NCI-H2081 treated with DMSO at 0.1 percent for 48 hours (cell line): Measurements from ENCODE around the gene ENTPD2.

Source experiments
- DNase-seq: peaks from one replicate; lab custom pipeline; 2025; lab: John Stamatoyannopoulos, UW

Gene ENTPD2

GRCh38 chr9:137079401-137079787 is 25.5 kb upstream of the ENTPD2 start:
- no peak for DNase-seq

- DNase-seq, result no peak
Observed at GRCh38 chr9:137078701-137079400, 25.0 kb upstream of the ENTPD2 start.

DNA sequence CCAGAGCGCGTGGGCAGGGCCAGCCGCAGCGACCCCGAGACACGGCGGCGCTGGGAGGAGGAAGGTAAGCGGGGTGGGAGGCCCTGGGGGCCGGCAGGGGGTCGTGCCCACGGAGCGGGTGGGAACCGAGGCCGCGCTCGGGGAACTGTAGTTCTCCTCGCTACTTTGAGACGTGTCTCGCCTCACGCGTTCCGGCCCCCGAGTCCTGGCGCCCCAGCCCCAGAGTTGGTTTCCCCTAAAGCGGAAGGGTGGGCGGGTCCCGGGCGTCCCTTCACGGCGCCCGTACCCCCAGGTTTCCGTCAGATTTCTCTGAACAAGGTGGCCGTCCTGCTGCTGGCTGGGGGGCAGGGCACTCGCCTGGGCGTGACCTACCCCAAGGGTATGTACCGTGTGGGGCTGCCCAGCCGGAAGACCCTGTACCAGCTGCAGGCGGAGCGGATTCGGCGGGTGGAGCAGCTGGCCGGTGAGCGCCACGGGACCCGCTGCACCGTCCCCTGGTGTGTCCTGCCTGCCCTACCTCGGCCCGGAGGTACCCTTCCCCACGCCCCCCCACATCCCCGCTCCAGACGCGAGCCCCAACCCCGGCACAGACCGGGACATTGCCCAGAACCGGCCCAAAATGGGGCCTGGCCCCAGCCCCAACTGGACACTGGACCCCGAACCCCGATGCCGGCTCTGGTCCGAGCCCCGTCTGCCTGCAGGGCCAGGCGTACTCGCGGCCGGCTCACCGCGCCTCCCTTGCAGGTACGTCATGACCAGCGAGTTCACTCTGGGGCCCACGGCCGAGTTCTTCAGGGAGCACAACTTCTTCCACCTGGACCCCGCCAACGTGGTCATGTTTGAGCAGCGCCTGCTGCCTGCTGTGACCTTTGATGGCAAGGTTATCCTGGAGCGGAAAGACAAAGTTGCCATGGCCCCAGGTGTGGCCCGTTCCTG is 24.2 kb upstream of the ENTPD2 start:
- no peak for DNase-seq

DNA sequence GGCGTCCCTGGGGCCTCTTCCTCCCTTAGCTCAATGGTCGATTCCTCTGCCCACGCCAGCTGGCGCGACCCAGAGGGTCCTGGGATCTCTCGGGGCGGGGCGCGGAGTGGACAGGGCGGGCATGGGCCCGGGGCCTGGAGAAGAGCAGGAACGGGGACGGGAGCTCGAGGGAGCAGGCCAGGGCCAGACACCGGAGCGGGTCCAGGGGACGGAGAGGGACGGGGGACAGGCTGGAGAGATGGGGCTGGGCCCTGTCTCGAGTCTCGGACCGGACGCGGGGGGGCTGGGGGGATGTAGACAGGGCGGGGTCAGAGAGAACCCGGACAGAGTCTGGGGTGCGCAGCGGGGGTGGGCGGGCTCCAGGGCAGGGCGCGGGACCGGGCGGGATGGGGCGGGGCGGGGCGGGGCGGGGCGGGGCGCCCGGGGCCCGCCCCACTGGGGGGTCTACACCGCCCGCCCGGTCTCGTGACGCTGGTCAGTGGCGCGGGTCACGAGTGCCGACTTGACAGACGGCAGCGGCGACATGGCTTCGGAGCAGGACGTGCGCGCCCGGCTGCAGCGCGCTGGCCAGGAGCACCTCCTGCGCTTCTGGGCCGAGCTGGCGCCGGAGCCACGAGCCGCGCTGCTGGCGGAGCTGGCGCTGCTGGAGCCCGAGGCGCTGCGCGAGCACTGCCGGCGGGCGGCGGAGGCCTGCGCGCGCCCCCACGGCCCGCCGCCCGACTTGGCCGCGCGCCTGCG is 23.3 kb upstream of the ENTPD2 start, which contains the start of gene UAP1L1:
Gene UAP1L1, plus strand, starts transcription at position 508 of the 738 bp plus-strand sequence. Its CDS starts 16 bp downstream, at position 524.
- DNase-seq, result no peak

- DNase-seq, result no peak
Observed at GRCh38 chr9:137076636-137077009, 22.8 kb upstream of the ENTPD2 start.

- DNase-seq, result no peak
Observed at GRCh38 chr9:137075275-137075775, 21.5 kb upstream of the ENTPD2 start.

DNA sequence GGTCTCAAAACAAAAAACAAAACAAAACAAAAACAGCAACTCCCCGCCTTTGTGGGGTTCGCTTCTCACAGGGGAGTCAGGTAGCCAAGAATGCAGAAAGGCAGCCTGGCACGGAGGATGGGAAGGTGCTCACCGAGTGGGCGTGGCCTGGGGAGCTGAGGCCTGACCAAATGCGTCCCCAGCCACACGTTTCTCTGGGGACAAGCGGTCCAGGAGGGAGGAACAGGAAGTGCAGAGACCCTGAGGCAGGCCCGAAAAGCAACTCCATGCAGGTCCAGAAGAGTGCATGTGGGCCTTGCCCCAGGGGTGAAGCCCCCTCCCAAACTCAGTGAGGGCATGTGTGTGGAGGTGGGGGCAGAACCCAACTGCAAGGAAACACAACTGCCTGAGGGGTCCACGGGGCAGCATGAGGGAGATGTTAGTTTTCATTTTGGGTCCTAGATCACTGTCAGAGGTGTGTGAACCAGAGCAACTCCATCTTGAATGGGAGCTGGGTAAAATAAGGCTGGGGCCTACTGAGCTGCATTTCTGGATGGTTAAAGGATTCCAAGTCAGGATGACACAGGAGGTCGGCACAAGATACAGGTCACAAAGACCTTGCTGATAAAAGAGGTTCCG is 20.9 kb upstream of the ENTPD2 start:
- DNase-seq, result no peak

DNA sequence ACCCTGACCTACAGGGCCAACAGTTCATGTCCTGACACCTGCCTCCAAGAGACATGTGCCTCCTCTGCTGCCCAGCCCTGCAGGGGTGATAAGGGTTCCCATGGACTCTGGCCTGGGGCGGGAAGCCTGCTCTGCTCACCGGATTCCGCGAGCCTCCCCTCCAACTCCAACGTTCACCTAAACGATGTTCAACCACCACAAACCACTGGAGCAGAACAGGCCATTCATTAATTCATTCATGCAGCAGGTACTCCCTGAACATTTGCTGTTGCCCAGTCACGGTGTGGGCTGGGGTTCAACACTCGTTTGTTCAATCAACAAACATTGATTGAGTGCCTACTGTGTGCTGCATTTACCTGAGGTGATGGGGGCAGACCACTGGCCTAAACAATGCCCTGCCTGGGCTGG is 20.1 kb upstream of the ENTPD2 start:
- DNase-seq, result no peak

GRCh38 chr9:137071282-137071681 is 17.4 kb upstream of the ENTPD2 start:
- no peak for DNase-seq

GRCh38 chr9:137070906-137071275 is 17.0 kb upstream of the ENTPD2 start:
- no peak for DNase-seq

DNA sequence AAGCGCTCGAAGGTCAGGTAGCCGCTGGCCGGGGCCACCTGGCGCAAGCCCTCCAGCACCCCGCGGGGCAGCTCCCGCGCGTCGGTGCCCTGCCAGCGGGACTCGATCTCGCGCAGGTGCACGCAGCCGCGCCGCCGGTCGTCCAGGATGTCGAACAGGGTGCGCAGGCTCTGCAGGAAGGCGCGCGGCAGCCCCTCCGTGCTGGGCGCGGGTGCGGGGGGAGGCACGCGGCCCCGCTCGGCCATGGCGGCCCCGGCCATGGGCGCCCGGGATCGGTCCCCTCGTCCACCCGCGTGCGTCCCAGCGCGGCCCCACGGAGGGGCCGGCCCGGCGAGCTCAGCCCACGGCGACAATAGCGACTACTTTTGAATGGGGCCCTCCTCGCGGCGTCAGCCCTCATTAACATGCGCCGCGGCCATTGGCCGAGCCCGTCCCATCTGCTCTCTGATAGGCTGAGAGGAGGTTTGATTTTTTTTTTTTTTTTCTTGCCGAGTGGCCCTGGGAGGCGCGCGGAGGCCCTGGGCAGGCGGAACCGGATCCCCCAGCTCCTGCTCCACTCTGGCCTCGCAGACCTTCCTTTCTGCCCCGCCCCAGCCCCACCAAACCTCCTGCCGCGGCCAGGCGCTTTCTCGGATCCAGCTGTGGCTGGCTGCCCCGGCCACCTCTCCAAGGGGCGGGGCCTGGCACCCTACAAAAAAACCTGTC is 16.5 kb upstream of the ENTPD2 start, which contains the start of gene SAPCD2:
Gene SAPCD2, minus strand, starts transcription at position 357 of the 705 bp plus-strand sequence. Its CDS starts 97 bp downstream, at position 260.
- DNase-seq, result peak; percentile 74

DNA sequence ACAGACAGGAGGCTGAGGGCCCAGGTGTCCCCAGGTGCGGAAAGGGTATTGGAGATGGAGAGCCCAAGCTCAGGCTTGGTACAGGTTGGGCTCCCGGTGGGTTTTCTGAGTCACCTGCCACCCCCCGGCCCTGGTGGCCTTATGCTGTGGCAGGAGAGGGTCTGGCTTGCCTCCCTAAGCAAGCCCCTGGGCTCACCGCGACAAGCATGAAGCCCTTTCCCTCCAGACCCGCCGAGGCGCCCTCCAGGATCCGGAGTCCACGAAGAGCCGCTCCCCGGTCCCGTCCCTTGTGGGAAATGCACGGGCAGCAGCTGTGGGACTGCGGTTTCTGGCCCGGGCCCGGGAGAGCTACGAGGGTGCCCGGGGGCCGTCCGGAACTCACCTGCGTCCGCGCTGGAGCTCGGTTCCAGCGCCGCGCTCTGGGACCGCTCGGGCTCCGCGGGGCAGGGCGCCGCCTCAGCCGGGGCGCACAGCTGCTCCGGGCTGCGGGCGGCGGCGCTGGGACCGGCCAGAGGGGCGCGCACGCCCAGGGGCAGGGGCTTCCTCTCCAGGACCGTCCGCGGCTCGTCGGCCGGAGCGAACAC is 15.7 kb upstream of the ENTPD2 start:
- DNase-seq, result no peak

GRCh38 chr9:137068539-137069507 is 15.0 kb upstream of the ENTPD2 start:
- no peak for DNase-seq

- DNase-seq, result no peak
Observed at GRCh38 chr9:137067860-137068538, 14.1 kb upstream of the ENTPD2 start.

- DNase-seq, result no peak
Observed at GRCh38 chr9:137066096-137066861, 12.4 kb upstream of the ENTPD2 start.

GRCh38 chr9:137065336-137065967 is 11.6 kb upstream of the ENTPD2 start:
- no peak for DNase-seq

DNA sequence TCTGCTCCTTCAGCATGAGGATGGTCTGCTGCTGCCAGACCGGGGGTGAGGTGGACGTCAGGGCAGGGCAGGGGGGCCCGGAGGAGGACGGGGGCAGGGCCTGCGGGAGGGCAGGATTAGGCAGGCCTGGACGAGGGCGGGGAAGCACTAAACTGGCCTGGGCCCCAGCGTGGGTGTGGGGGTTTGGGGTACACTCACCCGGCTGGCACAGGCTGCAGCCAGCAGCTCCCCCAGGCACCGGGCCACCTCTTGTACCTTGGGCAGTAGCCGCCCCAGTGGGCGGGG is 11.0 kb upstream of the ENTPD2 start:
- no peak for DNase-seq
